Measurements from ENCODE around the gene C2orf69.

The C2orf69 gene, protein sequence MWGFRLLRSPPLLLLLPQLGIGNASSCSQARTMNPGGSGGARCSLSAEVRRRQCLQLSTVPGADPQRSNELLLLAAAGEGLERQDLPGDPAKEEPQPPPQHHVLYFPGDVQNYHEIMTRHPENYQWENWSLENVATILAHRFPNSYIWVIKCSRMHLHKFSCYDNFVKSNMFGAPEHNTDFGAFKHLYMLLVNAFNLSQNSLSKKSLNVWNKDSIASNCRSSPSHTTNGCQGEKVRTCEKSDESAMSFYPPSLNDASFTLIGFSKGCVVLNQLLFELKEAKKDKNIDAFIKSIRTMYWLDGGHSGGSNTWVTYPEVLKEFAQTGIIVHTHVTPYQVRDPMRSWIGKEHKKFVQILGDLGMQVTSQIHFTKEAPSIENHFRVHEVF

DNA sequence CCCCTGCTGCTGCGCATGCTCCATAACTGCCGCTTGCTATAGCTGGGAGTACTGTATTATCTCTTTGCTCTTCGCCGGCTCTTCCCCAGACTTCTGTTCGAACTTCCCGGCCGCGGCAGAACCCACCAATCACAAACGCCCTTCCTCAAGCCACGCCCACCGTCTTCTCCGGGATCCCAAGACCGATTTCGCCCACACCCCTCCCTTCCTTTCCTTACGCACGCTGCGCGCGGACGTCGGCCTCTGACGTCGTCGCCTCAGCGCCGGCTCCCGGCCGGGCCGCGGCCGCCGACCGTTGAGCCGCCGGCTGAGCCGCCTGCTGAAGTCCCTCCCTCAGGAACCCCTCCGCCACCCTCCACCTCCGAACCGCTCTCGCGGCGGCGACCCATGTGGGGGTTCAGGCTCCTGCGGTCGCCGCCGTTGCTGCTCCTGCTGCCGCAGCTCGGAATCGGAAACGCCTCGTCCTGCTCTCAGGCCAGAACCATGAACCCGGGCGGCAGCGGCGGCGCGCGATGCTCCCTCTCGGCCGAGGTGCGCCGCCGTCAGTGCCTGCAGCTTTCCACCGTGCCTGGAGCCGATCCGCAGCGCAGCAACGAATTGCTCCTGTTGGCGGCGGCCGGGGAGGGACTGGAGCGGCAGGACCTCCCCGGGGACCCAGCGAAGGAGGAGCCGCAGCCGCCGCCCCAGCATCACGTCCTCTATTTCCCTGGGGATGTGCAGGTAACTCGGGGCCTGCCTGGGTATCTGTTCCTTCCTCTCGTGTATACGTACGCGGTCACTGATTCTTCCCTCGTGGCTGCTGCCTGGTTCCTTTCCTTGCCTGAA lies at the start of gene C2orf69:
Gene C2orf69, plus strand, starts transcription at position 242 of the 825 bp plus-strand sequence. Its CDS starts 146 bp downstream, at position 388.
- in situ Hi-C loops (cut with MboI; ENCODE audit: low sequenced_read_pairs), result no loop called here

DNA sequence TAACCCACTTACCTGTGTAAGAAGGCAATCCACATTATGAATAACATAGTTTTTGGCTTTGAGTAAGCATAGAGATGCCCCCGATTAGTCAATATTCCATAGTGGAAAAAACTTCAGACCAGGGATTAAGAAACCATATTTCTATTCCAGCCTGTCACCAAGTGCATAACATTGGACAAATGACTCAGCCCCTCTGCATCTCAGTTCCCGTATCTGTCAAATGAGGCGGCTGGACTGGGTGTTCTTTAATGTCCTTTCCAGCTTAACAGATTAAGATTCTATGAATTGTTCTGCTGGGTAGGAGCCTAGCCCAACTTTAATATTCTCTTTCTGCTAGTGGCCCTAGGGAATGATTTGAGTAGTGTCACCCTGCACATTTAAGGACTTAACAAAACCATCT lies 48.3 kb upstream of the C2orf69 start:
- in situ Hi-C loops (cut with MboI; ENCODE audit: low sequenced_read_pairs), result no loop called here

DNA sequence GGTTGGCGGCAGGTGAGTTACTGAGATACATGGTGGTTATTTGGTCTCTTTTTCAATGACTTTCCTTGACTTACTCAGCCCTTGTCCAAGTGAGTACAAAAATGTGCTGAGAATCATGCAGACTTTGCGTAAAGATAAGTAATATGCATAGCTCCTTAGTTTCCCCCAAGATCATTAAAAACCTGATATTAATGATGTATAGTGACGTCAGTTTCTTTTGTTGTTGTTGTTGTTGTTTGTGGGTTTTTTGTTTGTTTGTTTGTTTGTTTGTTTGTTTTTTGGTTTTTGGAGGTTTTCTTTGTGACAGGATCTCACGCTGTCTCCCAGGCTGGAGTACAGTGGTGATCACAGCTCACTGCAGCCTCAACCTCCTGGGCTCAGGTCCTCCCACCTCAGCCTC lies 45.2 kb upstream of the C2orf69 start:
- in situ Hi-C loops (cut with MboI; ENCODE audit: low sequenced_read_pairs), result no loop called here

DNA sequence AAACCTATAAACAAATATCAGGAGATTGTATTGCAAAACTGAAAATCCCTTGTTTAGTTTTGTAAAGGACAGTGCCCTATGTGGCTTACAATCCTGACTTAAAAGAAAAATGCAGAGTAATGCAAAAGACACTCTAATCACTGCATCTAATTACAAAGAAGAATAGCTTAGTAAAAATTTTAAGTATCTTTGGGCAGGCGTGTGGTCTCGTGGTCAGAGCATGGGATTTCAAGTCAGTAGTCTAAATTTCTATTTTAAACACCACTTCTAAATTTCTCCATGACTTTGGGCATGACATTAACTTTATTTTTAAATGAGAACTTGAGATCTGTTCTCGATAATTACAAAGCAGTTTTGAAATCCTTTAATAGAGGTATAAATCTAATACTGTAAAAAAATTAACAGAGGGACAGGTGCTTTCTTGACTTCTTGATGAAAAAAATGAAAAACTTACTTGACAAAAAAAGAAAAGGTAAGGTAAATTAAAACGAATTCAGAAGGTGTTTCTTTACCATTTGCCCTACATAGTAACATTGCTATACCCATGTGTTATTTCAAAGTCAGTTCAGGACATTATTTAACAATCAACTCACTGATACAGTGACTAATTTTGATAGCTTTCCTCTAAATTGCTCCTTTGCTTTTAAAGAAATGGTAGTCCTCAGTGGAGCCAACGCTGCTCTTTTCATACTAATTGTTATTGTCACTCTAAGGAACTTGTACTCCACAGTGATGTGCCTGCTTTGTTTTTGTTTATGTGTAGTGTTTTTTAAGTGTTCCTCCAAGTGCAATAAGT lies 42.5 kb upstream of the C2orf69 start:
- in situ Hi-C loops (cut with MboI; ENCODE audit: low sequenced_read_pairs), result no loop called here

DNA sequence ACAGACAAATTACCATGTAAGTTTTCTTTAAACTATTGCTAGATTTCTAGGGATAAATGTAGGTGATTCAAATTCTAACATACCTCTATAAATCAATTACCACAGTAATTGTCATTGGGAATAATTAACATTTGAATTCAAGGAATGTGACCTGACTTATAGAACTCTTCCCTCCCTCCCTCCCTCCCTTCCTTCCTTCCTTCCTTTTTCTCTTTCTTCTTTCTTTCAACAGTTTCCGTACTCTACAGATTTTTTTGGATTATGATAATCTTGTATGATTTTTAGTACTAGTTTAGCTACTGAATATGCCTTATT lies 41.9 kb upstream of the C2orf69 start:
- in situ Hi-C loops (cut with MboI; ENCODE audit: low sequenced_read_pairs), result no loop called here

DNA sequence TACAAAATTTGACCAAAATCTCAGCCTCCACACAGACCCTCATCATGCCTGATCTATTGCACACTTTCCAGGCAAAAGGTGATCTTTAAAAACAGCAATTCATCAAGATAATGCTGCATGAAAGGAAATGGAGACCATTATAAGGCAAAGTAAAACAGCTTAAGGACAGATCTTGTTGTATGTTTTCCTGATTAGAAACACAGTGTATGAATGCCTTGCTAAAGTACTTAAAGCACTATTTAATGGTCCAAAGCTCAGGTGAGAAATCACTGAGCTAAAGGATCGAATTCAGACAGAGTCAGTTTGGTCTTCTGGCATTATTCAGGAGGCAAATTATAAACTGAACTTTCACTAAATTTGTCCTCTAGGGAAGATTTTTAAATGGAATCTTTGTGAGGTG lies 41.4 kb upstream of the C2orf69 start:
- in situ Hi-C loops (cut with MboI; ENCODE audit: low sequenced_read_pairs), result no loop called here

DNA sequence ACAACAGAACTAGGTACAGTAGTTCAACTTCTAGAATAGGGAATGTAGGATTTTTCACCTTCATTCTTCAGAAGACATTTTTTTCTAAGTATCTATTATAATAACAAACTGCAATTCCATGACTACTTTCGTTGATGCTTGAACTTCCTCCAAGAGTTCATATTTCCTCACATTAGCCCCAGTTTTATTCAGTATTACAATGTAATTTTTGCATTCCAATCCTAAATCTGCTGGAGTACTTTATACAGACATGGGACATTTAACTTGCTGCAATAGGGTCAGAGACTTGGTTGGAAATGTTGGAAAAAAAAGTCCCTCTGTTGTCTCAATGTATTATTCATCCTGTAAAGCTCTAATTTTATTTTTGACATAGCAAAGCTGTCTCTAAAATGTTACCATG lies 40.5 kb upstream of the C2orf69 start:
- in situ Hi-C loops (cut with MboI; ENCODE audit: low sequenced_read_pairs), result no loop called here

DNA sequence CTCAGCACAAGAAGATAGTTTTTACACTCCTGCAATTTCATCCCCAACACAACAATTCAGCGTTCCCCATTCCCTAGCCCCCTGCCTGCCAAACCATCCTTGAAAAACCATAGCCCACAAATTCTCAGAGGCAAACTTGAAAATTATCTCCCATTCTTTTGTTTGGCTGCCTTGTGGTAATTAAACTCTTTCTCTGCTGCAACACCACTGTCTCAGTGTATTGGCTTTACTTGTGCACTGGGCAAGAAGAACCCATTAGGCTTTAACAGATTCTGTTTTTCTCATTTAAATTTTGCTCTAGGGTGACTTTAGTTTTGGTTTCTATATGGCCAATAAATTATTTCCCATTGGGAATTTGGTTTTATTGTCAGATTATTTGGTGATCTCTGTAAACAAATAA lies 36.9 kb upstream of the C2orf69 start:
- in situ Hi-C loops (cut with MboI; ENCODE audit: low sequenced_read_pairs), result no loop called here

DNA sequence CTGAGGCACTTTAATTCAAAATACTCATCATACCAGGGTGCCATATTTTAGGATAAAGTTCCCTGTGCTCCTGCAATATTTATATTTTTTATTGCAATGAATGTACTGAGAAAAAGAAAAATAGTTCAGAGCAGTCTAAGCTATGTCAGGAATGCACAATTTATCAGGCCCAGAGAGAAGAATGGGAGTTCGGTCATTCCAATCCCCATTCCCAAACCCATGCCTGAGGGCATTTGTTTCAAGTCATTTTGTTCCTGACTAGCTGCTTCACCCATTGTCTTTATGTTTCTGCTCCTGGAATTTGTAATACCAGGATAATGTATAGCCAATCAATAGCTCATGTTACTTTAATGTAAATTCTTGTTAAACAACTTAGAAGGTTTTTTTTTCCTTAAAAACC lies 35.7 kb upstream of the C2orf69 start:
- in situ Hi-C loops (cut with MboI; ENCODE audit: low sequenced_read_pairs), result no loop called here

DNA sequence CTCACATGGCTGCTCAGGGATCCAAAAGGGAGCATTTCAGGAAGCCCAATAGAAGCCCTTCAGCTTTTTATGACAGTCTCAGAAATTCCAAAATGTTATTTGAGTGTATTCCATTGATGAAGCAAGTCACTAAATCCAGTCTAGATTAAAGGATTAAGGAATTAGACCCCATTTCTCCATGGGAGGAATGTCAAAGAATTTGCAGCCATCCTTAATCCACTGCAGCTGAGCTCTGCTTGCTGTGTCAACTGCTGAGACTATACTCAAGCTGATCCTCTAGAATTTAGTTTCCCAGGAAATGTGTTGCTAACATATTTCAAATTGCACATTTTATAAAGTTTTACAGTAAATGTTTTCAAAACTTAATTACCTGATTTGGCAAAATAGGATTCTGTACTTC lies 28.4 kb upstream of the C2orf69 start:
- in situ Hi-C loops (cut with MboI; ENCODE audit: low sequenced_read_pairs), result no loop called here

DNA sequence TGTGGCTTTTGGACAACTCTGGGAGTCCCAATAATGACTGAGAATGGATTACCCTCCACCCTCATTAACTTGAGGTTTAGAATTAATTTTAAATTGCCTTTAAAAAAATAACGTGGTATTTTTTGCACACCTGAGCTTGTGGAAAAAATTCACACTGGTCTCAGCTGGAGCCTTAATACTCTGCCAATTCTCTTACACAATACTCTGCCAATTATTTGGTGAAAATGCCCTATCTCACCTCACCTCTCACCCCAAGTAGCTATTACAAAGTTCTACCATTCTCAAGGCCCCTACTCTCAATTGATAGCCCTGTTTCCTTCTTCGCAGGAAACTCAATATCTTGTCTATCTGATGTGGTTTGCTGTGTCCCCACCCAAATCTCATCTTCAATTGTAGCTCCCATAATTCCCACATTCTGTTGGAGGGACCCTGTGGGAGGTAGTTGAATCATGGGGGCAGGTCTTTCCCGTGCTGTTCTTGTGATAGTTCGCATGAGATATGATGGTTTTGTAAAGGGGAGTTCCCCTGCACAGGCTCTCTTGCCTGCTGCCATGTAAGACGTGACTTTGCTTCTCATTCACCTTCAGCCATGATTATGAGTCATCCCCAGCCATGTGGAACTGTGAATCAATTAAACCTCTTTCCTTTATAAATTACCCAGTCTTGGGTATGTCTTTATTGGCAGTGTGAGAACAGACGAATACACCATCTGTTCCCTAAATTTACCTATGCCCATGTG lies 27.4 kb upstream of the C2orf69 start:
- in situ Hi-C loops (cut with MboI; ENCODE audit: low sequenced_read_pairs), result no loop called here

DNA sequence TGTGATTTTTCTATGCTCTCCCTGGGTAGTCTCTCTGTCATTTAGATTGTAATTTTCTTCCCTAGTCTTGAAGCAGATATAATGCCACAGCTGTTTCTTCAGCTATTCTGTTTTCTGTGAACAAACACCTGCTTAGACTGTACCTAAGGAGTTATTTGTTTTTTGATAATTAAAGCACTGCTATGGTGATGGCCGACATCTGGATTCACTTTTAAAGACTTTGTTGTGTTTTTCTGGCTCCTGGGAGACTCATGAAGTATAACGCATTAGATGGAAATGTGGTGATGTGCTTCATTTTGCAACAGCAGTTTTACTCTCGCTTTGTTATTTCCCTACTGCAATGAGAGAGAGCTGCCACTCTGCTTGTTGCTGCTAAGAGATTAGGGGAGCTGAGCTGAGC lies 15.7 kb upstream of the C2orf69 start:
- in situ Hi-C loops (cut with MboI; ENCODE audit: low sequenced_read_pairs), result no loop called here

DNA sequence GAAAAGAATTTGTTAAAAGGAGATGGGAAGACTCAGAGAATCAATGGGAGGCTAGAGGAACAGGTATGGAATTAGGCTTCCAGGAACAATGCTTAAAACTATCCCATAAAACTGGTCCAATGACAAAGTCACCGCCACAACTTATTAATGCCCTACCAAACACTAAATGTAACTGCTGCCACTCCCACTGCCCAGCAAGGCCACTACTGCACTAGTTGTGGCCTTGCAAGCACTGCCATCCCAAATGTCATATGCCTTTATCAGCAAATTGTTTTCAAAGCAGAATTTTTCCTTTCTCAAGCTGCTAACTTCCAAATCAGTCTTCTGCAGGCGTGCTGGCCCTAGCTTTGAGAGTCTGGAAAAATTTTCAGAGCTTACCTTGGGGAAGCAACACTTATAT lies 14.5 kb upstream of the C2orf69 start:
- in situ Hi-C loops (cut with MboI; ENCODE audit: low sequenced_read_pairs), result no loop called here

DNA sequence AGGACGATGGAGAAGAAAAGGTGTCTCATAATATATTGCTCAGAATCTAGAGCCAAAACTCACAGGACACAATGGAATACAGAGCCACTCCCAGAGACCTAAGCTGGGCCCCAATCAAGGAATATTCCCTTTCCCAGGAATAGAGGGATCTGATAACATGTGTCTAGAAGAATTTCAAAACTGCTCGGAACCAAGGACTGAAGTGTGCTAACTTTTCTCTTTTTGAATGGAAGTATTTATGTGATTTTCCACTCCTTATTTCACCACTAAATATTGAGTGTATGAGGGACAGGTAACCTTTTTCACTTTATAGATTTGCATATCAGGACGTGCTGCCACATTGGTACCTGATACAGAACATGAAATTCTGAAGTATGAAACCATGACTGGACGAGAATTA lies 9.2 kb upstream of the C2orf69 start:
- in situ Hi-C loops (cut with MboI; ENCODE audit: low sequenced_read_pairs), result no loop called here

DNA sequence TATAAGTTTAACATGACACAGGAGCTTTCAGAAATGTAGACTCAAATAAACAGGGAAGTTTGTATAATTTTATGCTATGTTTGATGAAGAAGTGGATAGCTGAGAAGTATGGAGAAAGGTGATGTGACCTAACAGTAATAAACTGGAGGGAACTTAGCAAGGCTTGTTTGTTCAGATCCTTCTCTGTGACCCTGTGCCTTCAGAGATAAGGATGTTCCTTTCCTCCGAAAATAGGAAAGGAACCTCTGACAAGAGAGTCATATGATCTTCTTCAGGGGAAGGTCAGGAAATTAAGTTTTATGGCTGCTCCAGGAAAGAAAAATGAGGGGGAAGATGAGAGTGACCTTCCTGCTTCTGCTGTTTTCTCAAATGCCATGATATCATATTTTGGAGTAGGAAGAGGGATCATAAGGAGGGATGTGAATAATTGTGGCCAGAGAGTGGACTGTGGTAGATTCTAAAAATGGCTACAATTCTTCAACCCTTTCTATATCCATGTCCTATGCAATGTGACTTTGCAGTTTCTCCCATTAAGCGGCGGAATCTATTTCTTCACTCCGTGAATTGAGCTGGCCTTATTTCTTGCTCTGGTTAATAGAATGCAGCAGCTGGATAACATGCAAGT lies 8.5 kb upstream of the C2orf69 start:
- in situ Hi-C loops (cut with MboI; ENCODE audit: low sequenced_read_pairs), result no loop called here

DNA sequence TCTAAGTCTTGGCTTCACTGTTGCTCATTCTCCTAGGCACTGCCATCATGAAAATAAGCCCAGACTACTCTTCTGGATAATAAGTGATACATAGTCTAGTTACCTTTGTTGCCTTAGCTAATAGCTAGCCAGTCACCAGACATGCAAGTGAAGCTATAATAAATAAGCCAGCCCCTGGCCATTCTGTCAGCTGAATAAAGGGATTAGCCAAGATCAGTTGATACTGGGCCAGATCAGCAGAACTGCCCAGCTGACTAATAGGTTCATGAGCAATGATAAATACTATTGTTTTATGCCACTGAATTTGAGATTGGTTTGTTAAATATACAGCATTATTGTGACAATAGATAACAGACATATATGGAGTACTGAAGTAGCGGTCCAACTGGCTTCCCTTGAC lies 8.0 kb upstream of the C2orf69 start:
- in situ Hi-C loops (cut with MboI; ENCODE audit: low sequenced_read_pairs), result no loop called here

DNA sequence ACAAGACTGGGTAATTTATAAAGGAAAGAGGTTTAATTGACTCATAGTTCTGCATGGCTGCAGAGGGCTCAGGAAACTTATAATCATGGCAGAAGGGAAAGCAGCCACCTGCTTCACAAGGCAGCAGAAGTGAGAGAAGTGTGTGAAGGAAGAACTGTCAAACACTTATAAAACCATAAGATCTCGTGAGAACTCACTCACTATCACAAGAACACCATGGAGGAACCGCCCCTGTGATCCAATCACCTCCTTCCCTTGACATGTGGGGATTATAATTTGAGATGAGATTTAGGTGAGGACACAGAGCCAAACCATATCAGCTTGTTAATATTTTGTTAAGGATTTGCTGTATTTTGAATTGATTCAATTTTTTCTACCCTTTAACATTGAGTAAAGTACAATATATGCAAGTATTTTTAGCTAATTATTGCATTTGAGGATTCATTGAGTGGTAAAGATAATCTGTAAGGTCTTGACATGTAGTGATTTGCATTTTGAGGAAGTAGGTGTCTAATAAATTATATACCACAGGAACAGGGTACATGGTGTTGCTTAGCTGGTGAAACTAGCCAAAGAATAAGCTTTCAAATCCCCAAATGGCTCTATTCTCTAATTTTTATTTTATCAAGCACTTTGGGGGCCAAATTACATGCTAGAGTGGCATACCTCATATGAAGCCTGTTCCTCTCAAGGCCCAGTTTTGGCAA lies 3.9 kb upstream of the C2orf69 start:
- in situ Hi-C loops (cut with MboI; ENCODE audit: low sequenced_read_pairs), result no loop called here

DNA sequence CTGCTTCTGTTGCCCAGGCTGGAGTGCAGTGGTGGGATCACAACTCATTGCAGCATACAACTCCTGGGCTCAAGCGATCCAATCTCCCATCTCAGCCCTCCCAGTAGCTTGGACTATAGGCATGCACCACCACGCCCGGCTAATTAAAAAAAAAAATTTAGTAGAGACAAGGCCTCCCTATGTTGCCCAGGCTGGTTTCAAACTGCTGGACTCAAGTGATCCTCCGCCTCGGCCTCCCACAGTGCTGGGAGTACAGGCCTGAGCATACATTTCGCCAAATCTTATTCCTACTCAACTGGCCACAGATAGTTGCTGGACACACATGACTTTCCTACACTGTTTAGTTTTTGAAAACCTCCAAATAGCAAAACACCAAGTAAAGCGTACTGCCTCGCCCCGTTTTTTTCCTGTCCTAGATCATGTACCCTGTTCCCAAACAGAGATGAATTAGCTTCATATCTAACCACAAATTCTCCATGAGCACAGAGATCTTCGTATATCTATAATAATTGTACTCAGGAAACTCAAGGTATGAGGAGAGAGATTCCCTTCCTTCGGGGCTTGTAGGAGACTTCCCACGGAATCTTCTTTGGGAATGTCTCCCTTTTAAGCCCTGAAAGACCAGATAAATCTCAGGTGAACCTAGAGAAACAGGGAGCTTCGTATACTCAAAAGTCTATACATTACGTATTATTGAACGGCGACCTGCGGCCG lies 598 bp upstream of the C2orf69 start:
- in situ Hi-C loops (cut with MboI; ENCODE audit: low sequenced_read_pairs), result no loop called here

DNA sequence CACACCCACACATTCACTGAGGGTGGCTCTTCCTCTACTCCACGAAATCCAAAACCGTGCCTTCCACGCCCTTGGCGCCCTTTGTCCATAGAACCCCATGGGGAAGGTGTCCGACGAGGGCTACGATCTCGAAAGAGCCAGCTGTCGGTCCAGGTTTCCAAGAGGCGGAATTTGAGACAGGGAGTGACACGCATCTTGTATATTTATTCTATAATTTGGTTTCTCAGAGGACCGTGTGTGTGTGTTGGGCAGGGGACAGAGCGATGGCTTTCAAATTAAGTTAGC lies 726 bp downstream of the C2orf69 start:
- in situ Hi-C loops (cut with MboI; ENCODE audit: low sequenced_read_pairs), result no loop called here

Data from HL-60/S4 treated with retinoic acid at 250 ng/mL for 4 days and 3 days (cell line).